ENCODE data around the gene UBR4. TPM values are rescaled to one million over a fixed set of nuclear protein-coding genes. Genes with fewer than 3 reads are reported as not detected.

UBR4 gene
- 81.0 and 91.6 TPM in 2 replicates for total RNA-seq

DNA sequence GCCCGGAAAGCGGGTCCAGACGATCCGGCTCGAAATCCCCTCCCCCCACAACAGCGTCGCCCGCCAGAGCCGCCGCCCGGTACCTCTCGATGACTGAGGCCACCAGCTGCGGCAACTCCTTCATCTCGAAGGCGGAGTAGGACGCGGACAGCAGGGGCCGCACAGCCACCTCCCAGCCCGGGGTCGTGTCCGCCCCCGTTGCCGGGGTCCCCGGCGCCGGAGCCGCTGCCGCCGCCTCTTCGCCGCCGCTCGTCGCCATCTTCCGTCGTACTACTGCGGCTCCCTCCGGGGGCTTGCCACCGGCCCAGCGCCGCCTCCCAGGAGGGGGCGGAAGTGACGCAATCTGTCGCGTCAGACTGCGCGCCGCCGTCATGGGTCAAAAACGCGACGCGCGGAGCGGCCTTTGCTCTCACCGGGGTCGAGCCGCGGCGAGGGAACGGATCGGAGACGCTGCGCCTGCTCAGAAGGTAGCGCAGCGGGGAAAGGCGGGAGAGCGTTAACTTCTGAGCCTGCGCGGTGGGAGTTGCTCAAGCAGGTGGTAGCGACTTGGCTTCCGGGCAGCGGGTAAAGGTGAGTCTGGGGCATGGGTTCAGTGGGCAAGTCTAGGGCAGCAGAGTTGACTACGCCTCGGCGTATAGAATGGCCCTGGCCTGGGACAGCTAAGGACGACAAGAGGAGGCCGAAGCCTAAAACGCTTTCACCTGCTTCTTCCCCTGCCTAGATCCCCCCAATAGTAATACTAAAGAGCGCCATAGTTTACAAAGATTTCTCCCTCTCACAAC lies at the start of gene UBR4:
TSS of gene UBR4 (minus strand) at position 277 of the 782 bp plus-strand sequence. CDS start at position 259, 18 bp downstream.

DNA sequence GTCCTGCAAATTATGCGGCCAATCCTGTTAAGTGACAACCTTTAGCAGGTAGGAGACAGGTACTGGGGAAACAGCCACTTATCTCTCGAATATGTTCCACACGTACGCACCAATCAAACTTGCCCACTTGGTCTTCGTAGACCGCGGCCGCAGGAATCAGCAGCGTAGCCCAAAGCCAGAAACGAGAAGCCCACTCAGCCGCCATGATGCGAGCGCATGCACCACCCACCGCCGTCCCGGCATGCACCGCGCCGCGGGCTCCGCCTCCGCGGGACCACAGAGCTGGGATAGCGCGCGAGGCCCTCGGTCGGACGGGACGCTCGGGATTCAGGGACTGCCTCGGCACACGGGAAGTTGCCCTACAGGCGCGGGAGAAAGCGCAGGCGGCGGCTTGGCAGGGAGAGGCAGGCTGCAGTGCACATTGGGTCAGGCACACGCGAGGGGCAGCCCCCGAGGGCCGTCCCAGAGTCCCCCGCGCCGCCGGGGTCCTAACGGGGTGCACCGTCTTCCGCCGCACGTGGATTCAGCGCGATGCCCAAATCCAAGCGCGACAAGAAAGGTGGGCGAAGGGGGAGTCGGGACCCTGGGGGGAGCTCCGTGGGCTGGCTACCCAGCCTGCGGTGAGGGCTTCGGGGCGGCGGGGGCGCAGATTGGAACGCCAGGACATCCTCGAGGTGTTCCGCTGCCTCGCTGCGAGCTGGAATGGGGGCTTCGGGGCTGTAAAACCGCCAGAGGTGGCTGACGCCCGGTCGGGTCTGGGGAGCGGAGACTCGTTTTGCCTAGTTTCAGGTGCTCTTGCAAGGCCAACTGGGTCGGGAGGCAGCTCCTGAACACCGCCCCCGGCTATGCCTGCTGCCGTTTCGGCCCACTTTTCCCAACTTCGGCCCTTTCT lies 41.5 kb upstream of the UBR4 start, which contains the start of the genes EMC1 and MRTO4:
TSS of gene EMC1 (minus strand) at position 220 of the 892 bp plus-strand sequence. CDS start at position 205, 15 bp downstream.
TSS of gene MRTO4 (plus strand) at position 501 of the 892 bp plus-strand sequence. CDS start at position 532, 31 bp downstream.

Other genes starting within 250 kb of the UBR4 start
- gene EMC1, start 41.3 kb upstream of the UBR4 start, total RNA-seq, result 60.7 TPM in 2 replicates
- gene MRTO4, start 41.5 kb upstream of the UBR4 start, total RNA-seq, result 34.5 and 50.9 TPM in 2 replicates
- gene AKR7A3, start 78.5 kb upstream of the UBR4 start, total RNA-seq, result 0.72 TPM in 1 of 2 replicates, not detected in the other
- 52.6 and 55.2 TPM in 2 replicates for gene AKR7A2, start 101.9 kb upstream of the UBR4 start, total RNA-seq
- 18.3 and 25.1 TPM in 2 replicates for gene SLC66A1, start 102.1 kb upstream of the UBR4 start, total RNA-seq

Data from tracheal epithelial cell (primary cell).